ENCODE results near the gene HSDL1. TPM values are rescaled to one million over a fixed set of nuclear protein-coding genes. Genes with fewer than 3 reads are reported as not detected.

Gene HSDL1
- total and polyA plus RNA-seq, 10 of the 15 experiments (the other 5 are each of a cell fraction or from before 2014, with no cell fraction given) = 2.0 to 13.4 (median 5.6) TPM

GRCh38 chr16:84117494-84117843, 27.5 kb downstream of the HSDL1 start (continued):
- TF ChIP-seq ZBTB11 (CRISPR knock-in tag; IDR thresholded peaks at IDR 0.05) (no peak), ZNF592 (IDR thresholded peaks at IDR 0.05) (no peak), EP300 (IDR thresholded peaks at IDR 0.05; ENCODE audit: borderline replicate concordance in 1 of 2, control insufficient read depth in 1 of 2, low read depth in 2 of 2, low read length in 2 of 2) (no peak)
